Hypothalamus (tissue), 51 donors: Measurements from ENCODE around the gene AFG3L2.

ENCODE experiments used
- DNase-seq, 51 donors: peaks; one replicate each; lab custom pipeline; 2025; lab: John Stamatoyannopoulos, UW

Gene AFG3L2

GRCh38 chr18:12327510-12328178 lies 49.4 kb downstream of the AFG3L2 start:
- DNase-seq: peak in 25 of 51 donors; percentile 3 to 61 (median 31)

- no peak for DNase-seq
Measured at GRCh38 chr18:12326711-12327460, 50.1 kb downstream of the AFG3L2 start.

DNA sequence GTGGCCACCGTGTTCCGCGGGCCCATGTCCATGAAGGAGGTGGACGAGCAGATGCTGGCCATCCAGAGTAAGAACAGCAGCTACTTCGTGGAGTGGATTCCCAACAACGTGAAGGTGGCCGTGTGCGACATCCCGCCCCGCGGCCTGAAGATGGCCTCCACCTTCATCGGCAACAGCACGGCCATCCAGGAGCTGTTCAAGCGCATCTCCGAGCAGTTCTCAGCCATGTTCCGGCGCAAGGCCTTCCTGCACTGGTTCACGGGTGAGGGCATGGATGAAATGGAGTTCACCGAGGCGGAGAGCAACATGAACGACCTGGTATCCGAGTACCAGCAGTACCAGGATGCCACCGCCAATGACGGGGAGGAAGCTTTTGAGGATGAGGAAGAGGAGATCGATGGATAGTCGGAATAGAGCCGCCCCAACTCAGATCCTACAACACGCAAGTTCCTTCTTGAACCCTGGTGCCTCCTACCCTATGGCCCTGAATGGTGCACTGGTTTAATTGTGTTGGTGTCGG lies 51.2 kb downstream of the AFG3L2 start:
- no peak for DNase-seq

DNA sequence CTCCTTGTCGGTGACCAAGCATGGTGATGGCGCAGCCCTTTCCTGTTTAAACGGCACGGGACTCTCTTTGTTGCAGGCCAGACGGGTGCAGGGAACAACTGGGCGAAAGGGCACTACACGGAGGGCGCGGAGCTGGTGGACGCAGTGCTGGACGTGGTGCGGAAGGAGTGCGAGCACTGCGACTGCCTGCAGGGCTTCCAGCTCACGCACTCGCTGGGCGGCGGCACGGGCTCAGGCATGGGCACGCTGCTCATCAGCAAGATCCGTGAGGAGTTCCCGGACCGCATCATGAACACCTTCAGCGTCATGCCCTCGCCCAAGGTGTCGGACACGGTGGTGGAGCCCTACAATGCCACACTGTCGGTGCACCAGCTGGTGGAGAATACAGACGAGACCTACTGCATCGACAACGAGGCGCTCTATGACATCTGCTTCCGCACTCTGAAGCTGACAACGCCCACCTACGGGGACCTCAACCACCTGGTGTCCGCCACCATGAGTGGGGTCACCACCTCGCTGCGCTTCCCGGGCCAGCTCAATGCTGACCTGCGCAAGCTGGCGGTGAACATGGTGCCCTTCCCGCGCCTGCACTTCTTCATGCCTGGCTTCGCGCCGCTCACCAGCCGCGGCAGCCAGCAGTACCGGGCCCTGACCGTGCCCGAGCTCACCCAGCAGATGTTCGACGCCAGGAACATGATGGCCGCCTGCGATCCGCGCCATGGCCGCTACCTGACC lies 51.9 kb downstream of the AFG3L2 start:
- no peak for DNase-seq

DNA sequence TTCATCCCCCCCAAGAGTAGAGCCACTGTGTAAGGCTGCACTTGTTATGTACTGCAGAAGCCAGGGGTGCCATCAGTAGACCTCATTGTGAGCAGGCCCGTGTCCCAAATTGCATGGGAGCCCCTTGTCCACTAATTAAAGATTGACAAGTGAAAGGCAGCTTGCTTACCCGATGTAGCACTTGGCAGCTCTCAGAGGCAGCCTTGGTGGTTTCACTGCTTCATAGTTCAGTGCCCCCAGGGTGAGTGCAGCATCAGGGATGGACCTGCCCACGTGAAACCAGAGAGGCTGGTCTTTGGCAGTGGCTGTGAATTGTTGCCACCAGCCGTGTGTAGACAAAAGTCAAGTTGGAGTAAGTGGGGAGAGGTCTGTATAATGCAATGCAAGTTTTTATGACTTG lies 55.7 kb downstream of the AFG3L2 start:
- no peak for DNase-seq

- no peak for DNase-seq
Measured at GRCh38 chr18:12318857-12319256, 58.2 kb downstream of the AFG3L2 start.

DNA sequence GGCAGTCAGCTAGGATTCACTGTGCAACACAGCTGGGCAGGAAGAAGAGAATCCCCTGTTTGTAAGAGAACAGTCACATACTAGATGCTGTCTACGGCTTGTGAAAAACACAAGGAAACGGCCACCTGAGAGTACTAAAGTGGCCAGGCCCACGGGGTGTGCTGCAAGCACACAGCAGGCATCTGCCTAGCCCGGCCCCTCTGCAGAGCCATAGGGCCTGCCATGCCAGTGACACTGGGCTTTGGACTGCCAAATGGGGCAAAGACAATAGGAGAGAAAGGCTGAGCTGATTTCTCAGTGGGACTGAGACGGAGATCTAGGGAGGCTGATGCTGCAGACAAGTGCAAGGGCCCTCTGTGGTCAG lies 58.7 kb downstream of the AFG3L2 start:
- no peak for DNase-seq

GRCh38 chr18:12317664-12318333 lies 59.2 kb downstream of the AFG3L2 start:
- no peak for DNase-seq

DNA sequence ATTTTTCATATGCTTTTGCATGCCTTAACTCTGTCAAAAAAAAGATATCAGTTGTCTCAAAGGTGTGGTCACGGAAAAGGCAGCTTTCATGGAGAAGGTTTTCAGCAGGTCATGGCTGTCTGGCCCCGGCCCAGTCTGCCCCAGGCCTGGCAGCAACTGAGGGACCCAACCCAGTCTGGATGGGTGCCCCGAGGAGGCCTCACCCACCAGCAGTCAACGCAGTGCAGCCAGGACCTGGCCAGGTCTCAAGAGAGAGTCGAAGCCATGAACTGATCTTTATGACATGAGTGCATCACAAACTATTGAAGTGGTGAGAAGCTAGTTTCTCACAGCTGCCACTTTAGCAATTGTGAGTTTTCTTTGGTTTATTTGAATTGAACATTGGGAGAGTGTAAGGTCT lies 61.1 kb downstream of the AFG3L2 start:
- DNase-seq: no peak

DNA sequence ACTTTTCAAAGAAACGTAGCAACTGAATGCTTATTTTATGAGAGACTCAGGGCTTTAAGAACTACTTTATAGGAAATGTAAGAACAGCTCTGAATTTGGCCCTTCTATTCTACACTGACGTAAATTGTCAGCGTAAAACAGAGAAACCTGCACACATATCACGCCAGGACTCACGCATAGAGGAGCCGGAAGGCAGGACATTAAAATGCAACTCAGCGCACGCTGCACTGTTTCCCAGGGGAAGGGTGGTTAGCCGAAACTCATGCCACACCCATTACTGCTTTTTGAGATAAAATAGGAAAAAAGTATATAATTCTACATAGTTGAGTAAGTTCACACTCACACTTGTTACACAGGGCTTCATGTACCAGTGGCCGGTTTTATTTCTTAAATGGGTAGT lies 61.5 kb downstream of the AFG3L2 start:
- DNase-seq: no peak

GRCh38 chr18:12314591-12315305 lies 62.3 kb downstream of the AFG3L2 start:
- no peak for DNase-seq

DNA sequence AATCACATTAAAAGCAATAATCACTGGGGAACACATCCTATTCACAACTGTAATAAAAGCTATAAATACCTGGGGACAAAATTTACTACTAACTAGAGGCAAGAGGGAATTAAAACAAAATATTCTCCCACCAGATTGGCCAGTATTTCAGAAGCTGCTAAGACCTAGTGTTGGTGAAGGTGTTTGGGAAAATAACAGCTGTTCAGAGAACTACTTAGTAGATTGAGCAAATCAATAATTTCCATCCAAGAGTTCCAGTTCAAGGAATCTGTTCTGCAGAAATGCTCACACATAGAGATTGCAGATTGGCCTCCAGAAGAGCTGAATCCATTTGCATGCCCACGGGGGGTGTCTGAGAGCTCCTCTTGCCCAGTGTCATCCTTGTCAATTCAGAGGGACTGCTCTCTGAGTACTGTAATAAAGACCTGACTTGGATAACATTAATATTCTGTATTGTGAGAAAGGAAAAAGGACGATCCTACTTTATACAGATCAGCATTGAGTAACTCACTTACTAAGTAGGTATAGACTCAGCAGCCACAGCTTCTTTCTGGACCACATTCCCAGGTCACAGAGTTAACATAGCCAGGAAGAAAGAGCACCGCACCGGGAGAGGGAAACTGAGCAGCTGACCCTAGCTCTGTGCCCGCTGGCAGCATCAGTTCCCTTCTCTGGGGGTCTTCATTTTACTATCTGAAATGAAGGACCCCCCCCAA lies 63.3 kb downstream of the AFG3L2 start:
- no peak for DNase-seq

DNA sequence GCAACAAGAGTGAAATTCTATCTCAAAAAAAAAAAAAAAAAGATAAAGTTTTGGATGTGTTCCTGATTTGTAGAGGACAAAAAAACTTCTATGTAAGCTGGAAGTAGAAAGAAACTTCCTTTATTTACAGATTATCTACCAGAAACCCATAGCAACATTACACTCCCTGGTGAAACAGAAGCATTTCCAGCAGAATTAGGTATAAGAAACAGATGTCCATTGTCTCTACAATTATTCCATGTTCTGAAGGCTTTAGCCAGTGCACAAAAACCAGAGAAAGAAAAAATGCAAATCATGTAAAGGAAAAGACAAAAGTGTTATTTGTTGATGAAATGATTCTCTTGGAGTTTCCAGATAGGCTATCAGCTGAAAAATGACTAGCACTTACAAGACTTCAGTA lies 64.1 kb downstream of the AFG3L2 start:
- DNase-seq: no peak

- DNase-seq: no peak
Measured at GRCh38 chr18:12310762-12311161, 66.3 kb downstream of the AFG3L2 start.

DNA sequence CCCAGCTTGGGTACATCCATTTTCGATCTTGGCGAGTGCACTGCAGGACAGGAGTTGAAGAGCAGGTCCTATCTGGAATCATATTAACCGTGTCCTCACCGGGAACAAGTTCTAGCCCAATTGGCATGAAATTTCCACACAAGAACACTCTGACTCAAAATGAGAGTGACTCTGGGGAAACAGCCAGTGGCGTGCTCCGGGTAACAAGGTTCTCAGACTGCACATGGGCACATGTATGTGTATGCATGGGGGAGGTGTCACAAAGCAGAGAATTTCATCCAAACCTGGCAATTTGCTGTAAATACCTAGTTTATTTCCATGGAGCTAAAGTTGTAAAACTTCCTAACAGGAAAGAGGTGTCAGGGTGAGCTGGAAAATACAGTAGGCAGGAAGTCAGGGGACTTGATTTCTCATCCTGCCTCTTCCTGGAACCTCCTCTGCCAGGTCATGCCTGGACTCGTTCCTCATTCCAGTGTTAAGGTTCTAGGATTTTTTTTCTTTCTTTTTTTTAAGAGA lies 67.3 kb downstream of the AFG3L2 start:
- no peak for DNase-seq

GRCh38 chr18:12308386-12309100 lies 68.5 kb downstream of the AFG3L2 start:
- DNase-seq: peak in 10 of 51 donors; percentile 6 to 50 (median 24)

DNA sequence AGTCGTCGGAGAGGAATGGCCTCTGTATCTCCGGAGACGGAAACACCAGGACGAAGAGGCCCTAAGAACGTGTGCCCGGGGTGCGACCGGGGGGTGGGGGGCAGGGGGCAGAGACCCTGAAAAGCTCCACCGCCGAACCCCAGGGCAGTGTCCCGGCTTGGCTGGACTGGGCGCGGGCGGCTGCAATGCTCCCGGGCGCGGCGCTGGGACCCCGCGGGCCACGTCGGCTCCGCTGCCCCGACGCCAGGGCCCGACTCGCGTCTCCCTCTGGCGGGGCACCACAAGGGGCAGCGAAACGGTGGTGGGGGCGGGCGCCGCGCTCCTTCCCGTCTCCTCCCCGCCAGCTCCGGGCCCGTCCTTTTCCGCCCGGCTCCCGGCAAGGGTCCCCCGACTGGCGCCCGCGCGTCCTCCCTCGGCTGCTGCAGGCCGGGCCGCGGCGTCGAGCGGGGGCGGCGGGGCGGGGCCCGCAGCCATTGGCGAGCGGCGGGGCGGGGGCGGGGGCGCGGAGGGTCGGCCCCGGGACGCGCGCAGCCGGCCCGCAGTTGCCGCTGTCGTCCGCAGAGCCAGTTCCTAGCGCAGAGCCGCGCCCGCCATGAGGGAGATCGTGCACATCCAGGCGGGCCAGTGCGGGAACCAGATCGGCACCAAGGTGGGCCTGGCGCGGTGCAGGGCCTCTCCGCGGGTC lies 69.2 kb downstream of the AFG3L2 start, which contains the start of gene TUBB6:
TSS of gene TUBB6 (plus strand) at position 541 of the 685 bp plus-strand sequence. CDS start at position 593, 52 bp downstream.
- DNase-seq: peak in 1 of 51 donors; percentile 20
